Kidney epithelial cell (primary cell): Measurements from ENCODE around the gene HNF1A. TPM values are rescaled to one million over a fixed set of nuclear protein-coding genes. Genes with fewer than 3 reads are reported as not detected.

Experiments used
- DNase-seq: peaks from one replicate; pipeline ENCODE4 v3.0.0-alpha.2; 2010; ENCODE audit warnings: low read depth
- H3K27me3 ChIP-seq: 2 replicates; pipeline ENCODE4 v1.6.0; 2011; ENCODE audit warnings: low read length; ENCODE audit not compliant: control insufficient read depth, insufficient read depth
- H3K36me3 ChIP-seq: 2 replicates; pipeline ENCODE4 v1.5.1; 2011; ENCODE audit warnings: low read length; ENCODE audit not compliant: control insufficient read depth, insufficient read depth
- H3K4me3 ChIP-seq: 2 replicates; pipeline ENCODE4 v1.5.1; 2011; ENCODE audit warnings: low read depth, mild to moderate bottlenecking, control low read depth, low read length
- CTCF ChIP-seq: IDR thresholded peaks from 2 replicates; pipeline ENCODE4 v1.5.1; 2011; ENCODE audit warnings: mild to moderate bottlenecking, moderate library complexity, low read length, control low read depth, inconsistent platforms; ENCODE audit not compliant: insufficient read depth, poor library complexity, severe bottlenecking
- total RNA-seq: library from RNA; depleted of rRNA; stranded (reverse); fragments of >200 nt; gene quantifications from 2 replicates; pipeline ENCODE4 v1.2.3, GENCODE V29; 2015

HNF1A gene
- total RNA-seq, 1 donor from 2014 or later = 0.25 TPM

GRCh38 chr12:121005346-121005815 lies 27.0 kb downstream of the HNF1A start:
- TF ChIP-seq CTCF = peak; percentile 79
- no peak overlapping the region for H3K4me3 ChIP-seq
- H3K36me3 ChIP-seq = no peaks in the 10 kb centered on the region
- no peaks in the 10 kb centered on the region for H3K27me3 ChIP-seq
- peak; percentile 5 for DNase-seq

- Histone ChIP-seq H3K27me3 (no peaks in the 10 kb centered on the region), H3K36me3 (no peaks in the 10 kb centered on the region), H3K4me3 (no peak overlapping the region)
- DNase-seq = no peak
- no peak for TF ChIP-seq CTCF
Measured at GRCh38 chr12:121008347-121009098, 30.2 kb downstream of the HNF1A start.

- no peaks in the 10 kb centered on the region for H3K27me3 ChIP-seq
- peak; percentile 74 for TF ChIP-seq CTCF
- H3K4me3 ChIP-seq = no peak overlapping the region
- DNase-seq = peak; percentile 5
- H3K36me3 ChIP-seq = no peaks in the 10 kb centered on the region
Measured at GRCh38 chr12:121009741-121010140, 31.4 kb downstream of the HNF1A start.

- no peak for DNase-seq
Measured at GRCh38 chr12:121010860-121011259, 32.5 kb downstream of the HNF1A start.

GRCh38 chr12:121011820-121012219 lies 33.5 kb downstream of the HNF1A start:
- no peaks in the 10 kb centered on the region for H3K27me3 ChIP-seq
- H3K36me3 ChIP-seq = no peaks in the 10 kb centered on the region
- no peak for DNase-seq
- H3K4me3 ChIP-seq = no peak overlapping the region
- no peak for TF ChIP-seq CTCF

More at GRCh38 chr12:121010860-121011259, 32.5 kb downstream of the HNF1A start:
- H3K36me3 ChIP-seq = no peaks in the 10 kb centered on the region
- H3K27me3 ChIP-seq = no peaks in the 10 kb centered on the region
- H3K4me3 ChIP-seq = no peak overlapping the region
- no peak for TF ChIP-seq CTCF

- H3K4me3 ChIP-seq = no peak overlapping the region
- no peaks in the 10 kb centered on the region for H3K27me3 ChIP-seq
- no peaks in the 10 kb centered on the region for H3K36me3 ChIP-seq
- TF ChIP-seq CTCF = no peak
- DNase-seq = no peak
Measured at GRCh38 chr12:121013715-121014114, 35.4 kb downstream of the HNF1A start.
